Natural killer cell (primary cell): ENCODE data around the gene BTNL3. TPM values are rescaled to one million over a fixed set of nuclear protein-coding genes. Genes with fewer than 3 reads are reported as not detected.

Experiments
- ATAC-seq, 3 donors: fragments of 150-1000 bp in 2 of 3; fragments of 200-7000 bp in 1 of 3; cut with Tn5 transposase; 1 replicate in 1 of 3; 2 replicates in 2 of 3; pipeline ENCODE4 v1.10.0; 2021; ENCODE audit warnings: mild to moderate bottlenecking in 2 of 3, moderate library complexity in 2 of 3
- DNase-seq, 2 donors: peaks; one replicate each; pipeline versions ENCODE4 v3.0.0 to v3.0.0-alpha.2; 2013 to 2021; ENCODE audit warnings: mixed read lengths in 1 of 2
- H3K27ac ChIP-seq: one replicate; pipeline ENCODE4 v1.5.1; 2013; ENCODE audit warnings: mild to moderate bottlenecking, low read length
- H3K27me3 ChIP-seq: one replicate; pipeline ENCODE4 v1.6.1; 2013; ENCODE audit warnings: low read length; ENCODE audit not compliant: control insufficient read depth, insufficient read depth
- H3K36me3 ChIP-seq: one replicate; pipeline ENCODE4 v1.6.1; 2013; ENCODE audit warnings: low read length; ENCODE audit not compliant: control insufficient read depth, insufficient read depth
- H3K4me1 ChIP-seq: one replicate; pipeline ENCODE4 v1.6.1; 2013; ENCODE audit warnings: low read length; ENCODE audit not compliant: control insufficient read depth, insufficient read depth
- H3K4me3 ChIP-seq: one replicate; pipeline ENCODE4 v1.5.1; 2013; ENCODE audit warnings: low read length
- H3K9me3 ChIP-seq: one replicate; pipeline ENCODE4 v1.6.1; 2013; ENCODE audit warnings: low read length; ENCODE audit not compliant: control insufficient read depth, insufficient read depth
- H3K27ac Mint-ChIP-seq, 2 donors: one replicate each; pipeline ENCODE4 v1.8.0; 2022; ENCODE audit warnings: mild to moderate bottlenecking in 2 of 2, mixed read lengths in 2 of 2, moderate library complexity in 1 of 2
- H3K27me3 Mint-ChIP-seq, 2 donors: one replicate each; pipeline ENCODE4 v1.8.0; 2022; ENCODE audit warnings: low read depth in 2 of 2, mixed read lengths in 2 of 2
- H3K36me3 Mint-ChIP-seq: one replicate; pipeline ENCODE4 v1.8.0; 2022; ENCODE audit warnings: mixed read lengths
- H3K4me1 Mint-ChIP-seq, 2 donors: one replicate each; pipeline ENCODE4 v1.8.0; 2022; ENCODE audit warnings: mixed read lengths in 2 of 2
- H3K4me3 Mint-ChIP-seq: one replicate; pipeline ENCODE4 v1.8.0; 2022; ENCODE audit warnings: mild to moderate bottlenecking, moderate library complexity, mixed read lengths
- H3K9me3 Mint-ChIP-seq, 2 donors: one replicate each; pipeline ENCODE4 v1.8.0; 2022; ENCODE audit warnings: mixed read lengths in 2 of 2
- CTCF ChIP-seq: fragments of 200-600 bp; IDR thresholded peaks from one replicate; pipeline ENCODE4 v1.8.0; 2022; ENCODE audit warnings: antibody characterized with exemption
- WGBS: methylation state at CpG from one replicate; pipeline ENCODE4 v1.1.7; 2013; ENCODE audit warnings: missing lambda C conversion rate; ENCODE audit not compliant: insufficient coverage; 5-methylcytosine and 5-hydroxymethylcytosine counted together
- intact Hi-C: fragments of 100-400 bp; cut with micrococcal nuclease; formaldehyde crosslinking; loops from one replicate; pipeline ENCODE4 v1.14.2; 2022
- total RNA-seq, 4 donors: library from RNA; stranded (reverse); fragments of 120-200 nt in 1 of 4; gene quantifications; one replicate each; pipeline versions ENCODE4 v1.2.3 to v1.2.4, GENCODE V29; 2013 to 2022

BTNL3 gene
- total RNA-seq, 3 donors from 2014 or later (not counting 1 experiment from before 2014, with no cell fraction given): not detected

GRCh38 chr5:181047288-181047687, 58.6 kb downstream of the BTNL3 start:
- Mint-ChIP-seq H3K27me3 (peaks cover 30 to 37% of the 10 kb centered on the region in 2 donors), H3K27ac (no peak overlapping the region), H3K9me3 (no peaks in the 10 kb centered on the region), H3K36me3 (no peaks in the 10 kb centered on the region), H3K4me1 (peaks cover 5% of the 10 kb centered on the region in 2 donors), H3K4me3 (no peak overlapping the region)
- WGBS: 82% methylated on average over 2 of the region's 2 CpGs
- TF ChIP-seq CTCF: no peak
- intact Hi-C loops: no loop called here
- no peak overlapping the region for H3K27ac ChIP-seq
- DNase-seq (no peak), ATAC-seq (no peak)
- H3K9me3 ChIP-seq: no peaks in the 10 kb centered on the region
- no peak overlapping the region for H3K4me3 ChIP-seq
- H3K36me3 ChIP-seq: no peaks in the 10 kb centered on the region
- no peaks in the 10 kb centered on the region for H3K4me1 ChIP-seq
- H3K27me3 ChIP-seq: peaks cover 19% of the 10 kb centered on the region

- no peaks in the 10 kb centered on the region for H3K9me3 Mint-ChIP-seq
- no peak overlapping the region for H3K27ac Mint-ChIP-seq
- H3K4me3 Mint-ChIP-seq: no peak overlapping the region
- Histone ChIP-seq H3K4me1 (no peaks in the 10 kb centered on the region), H3K27ac (no peak overlapping the region), H3K27me3 (peaks cover 19% of the 10 kb centered on the region), H3K36me3 (no peaks in the 10 kb centered on the region), H3K9me3 (no peaks in the 10 kb centered on the region), H3K4me3 (no peak overlapping the region)
- intact Hi-C loops: no loop called here
- H3K4me1 Mint-ChIP-seq: peaks cover 6 to 7% of the 10 kb centered on the region in 2 donors
- ATAC-seq: no peak
- TF ChIP-seq CTCF: no peak
- no peak for DNase-seq
- peaks cover 31 to 34% of the 10 kb centered on the region in 2 donors for H3K27me3 Mint-ChIP-seq
- 94% methylated on average over 15 of the region's 15 CpGs for WGBS
- H3K36me3 Mint-ChIP-seq: no peaks in the 10 kb centered on the region
Measured at GRCh38 chr5:181047921-181048320, 59.3 kb downstream of the BTNL3 start.

GRCh38 chr5:181050016-181050415, 61.4 kb downstream of the BTNL3 start:
- Histone ChIP-seq H3K36me3 (no peaks in the 10 kb centered on the region), H3K4me3 (no peak overlapping the region), H3K27me3 (peaks cover 32% of the 10 kb centered on the region), H3K4me1 (peaks cover 8% of the 10 kb centered on the region), H3K27ac (no peak overlapping the region), H3K9me3 (no peaks in the 10 kb centered on the region)
- TF ChIP-seq CTCF: no peak
- Mint-ChIP-seq H3K36me3 (no peaks in the 10 kb centered on the region), H3K4me1 (peaks cover 22% of the 10 kb centered on the region in 2 donors), H3K9me3 (no peaks in the 10 kb centered on the region), H3K4me3 (no peak overlapping the region), H3K27me3 (peaks cover 46 to 49% of the 10 kb centered on the region in 2 donors), H3K27ac (no peak overlapping the region)
- ATAC-seq (no peak), DNase-seq (no peak)
- 91% methylated on average over 5 of the region's 5 CpGs for WGBS
- intact Hi-C loops: no loop called here
